Left ventricle myocardium inferior (tissue), 1 donor: ENCODE measurements around the gene NUBP2. TPM values are rescaled to one million over a fixed set of nuclear protein-coding genes. Genes with fewer than 3 reads are reported as not detected.

Source experiments
- DNase-seq: peaks from one replicate; pipeline ENCODE4 v3.0.0-alpha.2; 2020
- H3K27ac ChIP-seq: fragments of 200-600 bp; replicated peaks from 2 replicates; pipeline ENCODE4 v1.8.0; 2021
- H3K27me3 ChIP-seq: fragments of 200-600 bp; 2 replicates; pipeline ENCODE4 v1.8.0; 2021; ENCODE audit warnings: low read depth
- H3K36me3 ChIP-seq: fragments of 200-600 bp; 2 replicates; pipeline ENCODE4 v1.8.0; 2021
- H3K4me1 ChIP-seq: fragments of 200-600 bp; 2 replicates; pipeline ENCODE4 v1.8.0; 2021
- H3K4me3 ChIP-seq: fragments of 200-600 bp; 2 replicates; pipeline ENCODE4 v1.8.0; 2021; ENCODE audit warnings: mild to moderate bottlenecking, moderate library complexity
- H3K9me3 ChIP-seq: fragments of 200-600 bp; replicated peaks from 2 replicates; pipeline ENCODE4 v1.8.0; 2021
- intact Hi-C: fragments of 100-400 bp; cut with micrococcal nuclease; formaldehyde crosslinking; loops from one replicate; pipeline ENCODE4 v1.11.0; 2022
- total RNA-seq: library from RNA; stranded (reverse); fragmentation: NEBNext Ultra II Directional; extraction: Animal tissue kit (Norgen Biotek cat#: 25700); gene quantifications from one replicate; pipeline ENCODE4 v1.2.1, GENCODE V29; 2021
- TF ChIP-seq, protein P1 (sequence below): fragments of 200-600 bp; IDR thresholded peaks from 2 replicates; pipeline ENCODE4 v1.8.0; 2021; ENCODE audit warnings: antibody characterized with exemption, mild to moderate bottlenecking, borderline replicate concordance
- donor health status: DM: no; HTN: yes; CAD: no; lungs with severe emphysema.

NUBP2 gene
- total RNA-seq, 1 donor from 2014 or later, result 36.2 TPM

DNA sequence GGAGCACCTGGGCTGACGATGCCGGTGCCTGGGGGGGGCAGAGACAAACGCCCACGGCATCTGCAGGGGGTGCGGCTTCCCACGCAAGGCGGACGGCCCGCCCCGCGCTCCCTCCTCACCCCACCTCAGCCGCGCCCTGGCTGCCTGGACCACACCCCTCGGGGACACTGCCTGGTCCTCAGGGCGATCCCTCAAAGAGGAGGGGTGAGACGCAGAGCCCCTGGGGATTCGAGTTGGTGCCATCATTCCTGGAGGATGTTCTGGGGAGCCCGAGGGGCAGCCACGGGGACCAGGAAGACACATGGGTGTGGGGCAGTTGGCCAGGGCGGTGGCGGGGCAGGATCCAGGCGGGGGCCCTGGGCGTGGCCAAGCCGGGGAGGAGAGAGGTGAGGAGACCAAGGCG lies 6.9 kb downstream of the NUBP2 start:
- TF ChIP-seq, protein P1, sequence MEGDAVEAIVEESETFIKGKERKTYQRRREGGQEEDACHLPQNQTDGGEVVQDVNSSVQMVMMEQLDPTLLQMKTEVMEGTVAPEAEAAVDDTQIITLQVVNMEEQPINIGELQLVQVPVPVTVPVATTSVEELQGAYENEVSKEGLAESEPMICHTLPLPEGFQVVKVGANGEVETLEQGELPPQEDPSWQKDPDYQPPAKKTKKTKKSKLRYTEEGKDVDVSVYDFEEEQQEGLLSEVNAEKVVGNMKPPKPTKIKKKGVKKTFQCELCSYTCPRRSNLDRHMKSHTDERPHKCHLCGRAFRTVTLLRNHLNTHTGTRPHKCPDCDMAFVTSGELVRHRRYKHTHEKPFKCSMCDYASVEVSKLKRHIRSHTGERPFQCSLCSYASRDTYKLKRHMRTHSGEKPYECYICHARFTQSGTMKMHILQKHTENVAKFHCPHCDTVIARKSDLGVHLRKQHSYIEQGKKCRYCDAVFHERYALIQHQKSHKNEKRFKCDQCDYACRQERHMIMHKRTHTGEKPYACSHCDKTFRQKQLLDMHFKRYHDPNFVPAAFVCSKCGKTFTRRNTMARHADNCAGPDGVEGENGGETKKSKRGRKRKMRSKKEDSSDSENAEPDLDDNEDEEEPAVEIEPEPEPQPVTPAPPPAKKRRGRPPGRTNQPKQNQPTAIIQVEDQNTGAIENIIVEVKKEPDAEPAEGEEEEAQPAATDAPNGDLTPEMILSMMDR, result no peak
- no peak for DNase-seq
- Histone ChIP-seq H3K27ac (no peak overlapping the region), H3K27me3 (no peaks in the 10 kb centered on the region), H3K4me1 (peaks cover 17% of the 10 kb centered on the region), H3K9me3 (no peaks in the 10 kb centered on the region), H3K36me3 (peaks cover 45% of the 10 kb centered on the region), H3K4me3 (no peak overlapping the region)
- intact Hi-C loops, result no loop called here

DNA sequence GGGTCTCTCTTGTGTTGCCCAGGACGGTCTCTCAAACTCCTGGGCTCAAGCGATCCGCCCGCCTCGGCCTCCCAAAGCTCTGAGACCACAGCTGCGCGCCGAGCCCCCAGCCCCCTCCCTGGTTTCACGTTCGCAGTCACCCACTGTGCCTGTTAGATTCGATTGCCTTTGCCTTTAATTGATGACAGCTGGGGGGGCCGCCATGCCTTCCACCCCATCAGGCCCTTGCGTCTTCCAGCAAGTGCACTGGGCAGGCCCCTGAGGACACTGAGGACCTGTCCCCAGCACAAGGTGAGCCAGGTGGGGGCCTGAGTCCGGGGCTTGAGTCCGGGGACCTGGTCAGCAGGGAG lies 7.5 kb downstream of the NUBP2 start:
- no peak overlapping the region for H3K4me3 ChIP-seq
- intact Hi-C loops, result no loop called here
- peaks cover 45% of the 10 kb centered on the region for H3K36me3 ChIP-seq
- H3K27ac ChIP-seq, result no peak overlapping the region
- TF ChIP-seq, protein P1, result no peak
- no peak for DNase-seq
- H3K4me1 ChIP-seq, result peaks cover 11% of the 10 kb centered on the region
- H3K9me3 ChIP-seq, result no peaks in the 10 kb centered on the region
- no peaks in the 10 kb centered on the region for H3K27me3 ChIP-seq

DNA sequence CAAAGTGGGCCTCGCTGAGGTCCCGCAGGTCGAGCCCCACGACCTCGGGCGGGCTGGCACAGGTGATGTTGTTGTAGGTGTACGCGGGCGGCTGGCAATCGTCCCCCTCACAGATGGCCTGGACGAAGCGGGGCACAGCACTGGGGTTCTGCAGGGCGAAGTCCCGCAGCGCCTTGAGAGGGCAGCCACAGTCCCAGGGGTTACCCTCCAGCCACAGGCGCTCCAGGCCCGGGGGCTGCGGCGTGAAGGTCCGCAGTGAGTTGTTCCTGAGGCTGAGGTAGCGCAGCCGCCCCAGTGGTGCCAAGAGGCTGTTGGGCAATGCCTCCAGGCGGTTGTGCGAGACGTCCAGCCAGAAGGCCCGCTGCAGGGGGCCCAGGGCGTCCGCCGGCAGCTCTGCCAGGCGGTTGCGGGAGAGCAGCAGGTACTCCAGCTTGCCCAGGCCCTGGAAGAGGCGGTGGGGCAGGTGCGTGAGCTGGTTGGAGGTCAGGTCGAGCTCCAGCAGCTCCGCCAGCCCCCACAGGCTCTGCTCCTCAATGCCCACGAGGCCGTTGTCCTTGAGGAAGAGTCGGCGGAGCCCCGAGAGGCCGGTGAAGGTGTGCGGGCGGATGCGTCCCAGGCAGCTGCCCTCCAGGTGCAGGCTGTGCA lies 8.0 kb downstream of the NUBP2 start:
- Histone ChIP-seq H3K9me3 (no peaks in the 10 kb centered on the region), H3K36me3 (peaks cover 45% of the 10 kb centered on the region), H3K27ac (no peak overlapping the region), H3K27me3 (no peaks in the 10 kb centered on the region), H3K4me3 (no peak overlapping the region), H3K4me1 (peaks cover 6% of the 10 kb centered on the region)
- no peak for DNase-seq
- TF ChIP-seq, protein P1, result no peak
- intact Hi-C loops, result no loop called here

DNA sequence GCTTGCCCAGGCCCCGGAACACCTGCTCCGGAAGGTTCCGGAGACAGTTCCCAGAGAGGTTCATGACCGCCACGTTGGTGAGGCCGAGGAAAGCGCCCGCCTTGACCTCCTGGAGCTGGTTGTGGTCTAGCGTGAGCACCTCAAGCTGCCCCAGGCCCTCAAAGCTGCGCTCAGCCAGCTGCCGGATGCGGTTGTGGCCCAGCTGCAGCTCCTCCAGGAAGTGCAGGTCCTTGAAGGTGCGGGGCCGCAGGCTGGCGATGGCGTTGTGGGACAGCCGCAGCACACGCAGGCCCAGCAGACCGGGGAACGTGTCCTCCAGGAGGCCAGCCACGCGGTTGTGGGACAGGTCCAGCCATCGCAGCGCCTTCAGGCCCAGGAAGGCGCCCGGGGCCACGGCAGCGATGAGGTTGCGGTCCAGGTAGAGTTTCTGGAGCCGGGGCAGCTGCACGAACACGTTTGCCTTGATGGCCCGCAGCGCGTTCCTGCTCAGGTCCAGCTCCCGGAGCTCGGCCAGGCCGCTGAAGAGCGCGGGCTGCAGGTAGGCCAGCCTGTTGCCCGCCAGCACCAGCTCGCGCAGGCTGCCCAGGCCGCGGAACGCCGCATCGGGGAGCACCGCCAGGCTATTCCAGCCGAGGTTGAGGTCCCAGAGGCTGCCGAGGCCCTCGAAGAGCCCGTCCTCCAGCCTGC lies 8.6 kb downstream of the NUBP2 start:
- H3K4me3 ChIP-seq, result no peak overlapping the region
- H3K4me1 ChIP-seq, result no peaks in the 10 kb centered on the region
- DNase-seq, result no peak
- intact Hi-C loops, result no loop called here
- no peaks in the 10 kb centered on the region for H3K27me3 ChIP-seq
- peaks cover 42% of the 10 kb centered on the region for H3K36me3 ChIP-seq
- no peaks in the 10 kb centered on the region for H3K9me3 ChIP-seq
- TF ChIP-seq, protein P1, result no peak
- no peak overlapping the region for H3K27ac ChIP-seq

DNA sequence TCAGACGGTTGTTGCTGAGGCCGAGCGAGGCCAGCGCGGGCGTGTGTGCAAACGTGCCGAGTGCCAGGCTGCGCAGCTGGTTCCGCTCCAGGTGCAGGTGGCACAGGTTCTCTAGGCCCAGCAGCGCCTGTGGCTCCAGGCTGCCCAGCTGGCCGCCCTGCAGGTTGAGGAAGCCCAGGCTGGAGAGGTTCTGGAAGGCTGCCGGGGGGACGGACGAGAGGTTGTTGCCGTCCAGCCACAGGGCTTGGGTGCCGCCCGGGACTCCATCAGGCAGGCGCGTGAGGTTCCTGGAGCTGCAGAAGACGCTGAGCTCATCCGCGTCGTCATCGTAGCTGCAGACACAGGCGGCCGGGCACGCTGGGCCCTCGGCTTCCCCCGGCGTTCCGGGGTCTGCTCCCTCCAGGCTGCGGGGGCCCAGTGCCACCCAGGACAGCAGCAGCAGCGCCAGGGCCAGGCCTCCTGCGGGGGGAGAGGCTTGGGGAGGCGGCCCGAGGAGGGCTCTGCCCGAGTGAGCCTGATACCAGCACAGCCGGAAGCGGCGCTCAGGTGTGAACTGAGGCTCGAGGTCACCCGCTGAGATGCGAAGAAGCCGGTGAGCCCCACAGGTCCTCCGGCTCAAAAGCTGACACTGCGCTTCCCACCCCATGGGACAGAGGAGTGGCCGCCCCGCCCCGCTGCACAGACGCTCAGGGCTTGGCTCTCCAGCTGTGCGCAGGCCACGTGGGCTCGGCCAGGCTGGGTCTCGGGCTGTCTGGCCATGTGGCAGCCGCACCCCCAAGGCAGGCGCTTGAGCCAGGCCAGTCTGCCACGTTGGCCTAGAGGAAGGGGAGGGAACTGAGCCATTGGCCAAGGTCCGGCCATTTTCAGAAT lies 9.4 kb downstream of the NUBP2 start:
- DNase-seq, result no peak
- Histone ChIP-seq H3K4me1 (no peaks in the 10 kb centered on the region), H3K27me3 (no peaks in the 10 kb centered on the region), H3K9me3 (no peaks in the 10 kb centered on the region), H3K4me3 (no peak overlapping the region), H3K27ac (no peak overlapping the region), H3K36me3 (peaks cover 34% of the 10 kb centered on the region)
- TF ChIP-seq, protein P1, result no peak
- intact Hi-C loops, result no loop called here
